Measurements from ENCODE around the gene SIGLEC14.
"Not testable (repeated sequence)": the region's sequence is repeated elsewhere in the genome, so short reads cannot be mapped to it uniquely, and the experiment has no call there.

SIGLEC14 gene

GRCh38 chr19:51688671-51689571 is 42.3 kb upstream of the SIGLEC14 start:
- Mint-ChIP-seq H3K36me3 (ENCODE audit: insufficient read depth) (peaks cover 4% of the 10 kb centered on the region), H3K27ac (ENCODE audit: low read depth) (peak overlapping the region; percentile 29), H3K4me1 (peaks cover 7% of the 10 kb centered on the region), H3K9me3 (peaks cover 6% of the 10 kb centered on the region), H3K27me3 (peaks cover 78% of the 10 kb centered on the region), H3K4me3 (peak overlapping the region; percentile 64)
- no peak for ATAC-seq (replicated peaks; ENCODE audit: extremely low read depth, poor library complexity, severe bottlenecking)
- DNase-seq (ENCODE audit: low spot score in 2 of 2): no peak

GRCh38 chr19:51687791-51688670 is 41.4 kb upstream of the SIGLEC14 start:
- H3K36me3 Mint-ChIP-seq (ENCODE audit: insufficient read depth): peaks cover 4% of the 10 kb centered on the region
- H3K27ac Mint-ChIP-seq (ENCODE audit: low read depth): peak overlapping the region; percentile 29
- peaks cover 79% of the 10 kb centered on the region for H3K27me3 Mint-ChIP-seq
- DNase-seq (ENCODE audit: low spot score in 2 of 2) (no peak), ATAC-seq (replicated peaks; ENCODE audit: extremely low read depth, poor library complexity, severe bottlenecking) (no peak)
- peak overlapping the region; percentile 64 for H3K4me3 Mint-ChIP-seq
- peaks cover 6% of the 10 kb centered on the region for H3K9me3 Mint-ChIP-seq
- H3K4me1 Mint-ChIP-seq: peaks cover 7% of the 10 kb centered on the region

- no peak for DNase-seq (ENCODE audit: low spot score in 2 of 2)
- no peak overlapping the region for H3K4me3 Mint-ChIP-seq
- H3K4me1 Mint-ChIP-seq: peaks cover 7% of the 10 kb centered on the region
- no peak overlapping the region for H3K27ac Mint-ChIP-seq (ENCODE audit: low read depth)
- H3K27me3 Mint-ChIP-seq: peaks cover 73% of the 10 kb centered on the region
- no peak for ATAC-seq (replicated peaks; ENCODE audit: extremely low read depth, poor library complexity, severe bottlenecking)
- H3K36me3 Mint-ChIP-seq (ENCODE audit: insufficient read depth): peaks cover 4% of the 10 kb centered on the region
- H3K9me3 Mint-ChIP-seq: peaks cover 6% of the 10 kb centered on the region
These were observed 39.5 kb upstream of the SIGLEC14 start for GRCh38 chr19:51686171-51686570.

GRCh38 chr19:51681286-51681941 is 34.8 kb upstream of the SIGLEC14 start:
- no peak for ATAC-seq (replicated peaks; ENCODE audit: extremely low read depth, poor library complexity, severe bottlenecking)
- Mint-ChIP-seq H3K4me1 (peaks cover 4% of the 10 kb centered on the region), H3K27ac (ENCODE audit: low read depth) (no peak overlapping the region), H3K36me3 (ENCODE audit: insufficient read depth) (peaks cover 2% of the 10 kb centered on the region), H3K27me3 (peaks cover 64% of the 10 kb centered on the region), H3K4me3 (no peak overlapping the region), H3K9me3 (peaks cover 6% of the 10 kb centered on the region)
- DNase-seq (ENCODE audit: low spot score in 2 of 2): no peak

- ATAC-seq (replicated peaks; ENCODE audit: extremely low read depth, poor library complexity, severe bottlenecking) (no peak), DNase-seq (ENCODE audit: low spot score in 2 of 2) (no peak)
- Mint-ChIP-seq H3K27me3 (peaks cover 56% of the 10 kb centered on the region), H3K4me1 (peaks cover 4% of the 10 kb centered on the region), H3K27ac (ENCODE audit: low read depth) (no peak overlapping the region), H3K36me3 (ENCODE audit: insufficient read depth) (peaks cover 2% of the 10 kb centered on the region), H3K4me3 (no peak overlapping the region), H3K9me3 (peaks cover 6% of the 10 kb centered on the region)
These were observed 33.8 kb upstream of the SIGLEC14 start for GRCh38 chr19:51680474-51680873.

GRCh38 chr19:51676566-51677083 is 30.0 kb upstream of the SIGLEC14 start:
- ATAC-seq (replicated peaks; ENCODE audit: extremely low read depth, poor library complexity, severe bottlenecking): peak; percentile 78
- Mint-ChIP-seq H3K4me3 (no peak overlapping the region), H3K27ac (ENCODE audit: low read depth) (no peak overlapping the region), H3K36me3 (ENCODE audit: insufficient read depth) (no peaks in the 10 kb centered on the region), H3K9me3 (peaks cover 4% of the 10 kb centered on the region), H3K27me3 (peaks cover 33% of the 10 kb centered on the region), H3K4me1 (peaks cover 4% of the 10 kb centered on the region)
- DNase-seq (ENCODE audit: low spot score in 2 of 2): no peak

GRCh38 chr19:51675911-51676565 is 29.4 kb upstream of the SIGLEC14 start:
- H3K27ac Mint-ChIP-seq (ENCODE audit: low read depth); H3K9me3 Mint-ChIP-seq; H3K4me3 Mint-ChIP-seq; H3K4me1 Mint-ChIP-seq; H3K36me3 Mint-ChIP-seq (ENCODE audit: insufficient read depth); DNase-seq (ENCODE audit: low spot score in 2 of 2); ATAC-seq (replicated peaks; ENCODE audit: extremely low read depth, poor library complexity, severe bottlenecking): not testable (repeated sequence)
- peaks cover 28% of the 10 kb centered on the region for H3K27me3 Mint-ChIP-seq

GRCh38 chr19:51668216-51668615 is 21.6 kb upstream of the SIGLEC14 start:
- H3K36me3 Mint-ChIP-seq (ENCODE audit: insufficient read depth): no peaks in the 10 kb centered on the region
- peaks cover 59% of the 10 kb centered on the region for H3K27me3 Mint-ChIP-seq
- DNase-seq (ENCODE audit: low spot score in 2 of 2) (no peak), ATAC-seq (replicated peaks; ENCODE audit: extremely low read depth, poor library complexity, severe bottlenecking) (no peak)
- H3K4me1 Mint-ChIP-seq: no peaks in the 10 kb centered on the region
- H3K4me3 Mint-ChIP-seq: no peak overlapping the region
- no peak overlapping the region for H3K27ac Mint-ChIP-seq (ENCODE audit: low read depth)
- H3K9me3 Mint-ChIP-seq: peaks cover 4% of the 10 kb centered on the region

- ATAC-seq (replicated peaks; ENCODE audit: extremely low read depth, poor library complexity, severe bottlenecking) (no peak), DNase-seq (ENCODE audit: low spot score in 2 of 2) (no peak)
- no peaks in the 10 kb centered on the region for H3K36me3 Mint-ChIP-seq (ENCODE audit: insufficient read depth)
- H3K27ac Mint-ChIP-seq (ENCODE audit: low read depth): no peak overlapping the region
- H3K9me3 Mint-ChIP-seq: no peaks in the 10 kb centered on the region
- H3K27me3 Mint-ChIP-seq: peaks cover 74% of the 10 kb centered on the region
- H3K4me1 Mint-ChIP-seq: no peaks in the 10 kb centered on the region
- H3K4me3 Mint-ChIP-seq: no peak overlapping the region
These were observed 18.4 kb upstream of the SIGLEC14 start for GRCh38 chr19:51664997-51665396.

- Mint-ChIP-seq H3K27me3 (peaks cover 74% of the 10 kb centered on the region), H3K4me3 (no peak overlapping the region), H3K36me3 (ENCODE audit: insufficient read depth) (no peaks in the 10 kb centered on the region), H3K9me3 (no peaks in the 10 kb centered on the region), H3K4me1 (no peaks in the 10 kb centered on the region), H3K27ac (ENCODE audit: low read depth) (no peak overlapping the region)
- ATAC-seq (replicated peaks; ENCODE audit: extremely low read depth, poor library complexity, severe bottlenecking): no peak
- DNase-seq (ENCODE audit: low spot score in 2 of 2): no peak
These were observed 17.5 kb upstream of the SIGLEC14 start for GRCh38 chr19:51664131-51664530.

GRCh38 chr19:51663650-51664049 is 17.0 kb upstream of the SIGLEC14 start:
- Mint-ChIP-seq H3K27ac (ENCODE audit: low read depth) (no peak overlapping the region), H3K4me1 (no peaks in the 10 kb centered on the region), H3K4me3 (no peak overlapping the region), H3K27me3 (peaks cover 74% of the 10 kb centered on the region), H3K9me3 (no peaks in the 10 kb centered on the region), H3K36me3 (ENCODE audit: insufficient read depth) (peaks cover under 1% of the 10 kb centered on the region)
- DNase-seq (ENCODE audit: low spot score in 2 of 2) (no peak), ATAC-seq (replicated peaks; ENCODE audit: extremely low read depth, poor library complexity, severe bottlenecking) (no peak)

All from central memory CD8-positive, alpha-beta T cell (primary cell).